Heart left ventricle (tissue), 16 donors: Measurements from ENCODE around the gene CWF19L1. TPM values are rescaled to one million over a fixed set of nuclear protein-coding genes. Genes with fewer than 3 reads are reported as not detected.
"Not testable (repeated sequence)": the region's sequence is repeated elsewhere in the genome, so short reads cannot be mapped to it uniquely, and the experiment has no call there.

Experiments
- ATAC-seq, 4 donors: fragments of 200-7000 bp; cut with Tn5 transposase; one replicate each; pipeline ENCODE4 v1.9.1; 2020 to 2022; ENCODE audit warnings: moderate library complexity in 4 of 4, mild to moderate bottlenecking in 3 of 4, moderate number of reproducible peaks in 1 of 4
- DNase-seq, 5 donors: peaks; one replicate each; pipeline ENCODE4 v3.0.0-alpha.2; 2020
- H3K27ac ChIP-seq, 12 donors: fragments of 200-600 bp; sonication (generic) in 4 of 12; one replicate each; pipeline versions ENCODE4 v1.5.0 to v1.8.0; 2016 to 2022; ENCODE audit warnings: mild to moderate bottlenecking in 2 of 12
- H3K27me3 ChIP-seq, 9 donors: fragments of 200-600 bp; sonication (generic) in 2 of 9; one replicate each; pipeline versions ENCODE4 v1.5.1 to v1.8.0; 2016 to 2022; ENCODE audit warnings: mild to moderate bottlenecking in 3 of 9
- H3K36me3 ChIP-seq, 9 donors: fragments of 200-600 bp; sonication (generic) in 2 of 9; one replicate each; pipeline versions ENCODE4 v1.5.0 to v1.8.0; 2018 to 2022; ENCODE audit warnings: mild to moderate bottlenecking in 2 of 9
- H3K4me1 ChIP-seq, 12 donors: fragments of 200-600 bp; sonication (generic) in 4 of 12; one replicate each; pipeline versions ENCODE4 v1.5.0 to v1.8.0; 2016 to 2022; ENCODE audit warnings: mild to moderate bottlenecking in 3 of 12
- H3K4me3 ChIP-seq, 12 donors: fragments of 200-600 bp; sonication (generic) in 4 of 12; one replicate each; pipeline versions ENCODE4 v1.5.0 to v1.8.0; 2017 to 2022; ENCODE audit warnings: mild to moderate bottlenecking in 9 of 12, moderate library complexity in 4 of 12
- H3K9me3 ChIP-seq, 12 donors: fragments of 200-600 bp; sonication (generic) in 4 of 12; one replicate each; pipeline versions ENCODE4 v1.5.0 to v1.8.0; 2016 to 2022; ENCODE audit warnings: mild to moderate bottlenecking in 1 of 12
- POLR2A ChIP-seq, 2 donors: fragments of 450-650 bp; IDR thresholded peaks; one replicate each; pipeline ENCODE4 v1.6.1; 2017; ENCODE audit warnings: antibody characterized with exemption in 2 of 2, mild to moderate bottlenecking in 2 of 2, moderate library complexity in 2 of 2
- whole genome bisulfite sequencing, 4 donors: extraction: QIAGEN DNeasy Blood & Tissue Kit in 2 of 4; methylation state at CpG; one replicate each; pipeline versions ENCODE4 v1.1.5 to v1.1.7; 2013 to 2018; 5-methylcytosine and 5-hydroxymethylcytosine counted together
- intact Hi-C, 10 donors: fragments of 100-400 bp; cut with DNase I; formaldehyde crosslinking; loops; one replicate each; pipeline versions ENCODE4 v1.11.1 to v1.14.2; 2022
- polyA plus RNA-seq, 2 donors: library from polyadenylated mRNA; stranded (reverse); fragments of 200-250 nt; gene quantifications; one replicate each; pipeline ENCODE4 v1.2.3, GENCODE V29; 2013
- total RNA-seq, 9 donors: library from RNA; depleted of rRNA in 2 of 9; stranded (reverse); fragments of >200 nt in 2 of 9; fragmentation: NEBNext Ultra II Directional in 3 of 9; extraction: Animal tissue kit (Norgen Biotek cat#: 25700) in 3 of 9; gene quantifications; one replicate each; pipeline versions ENCODE4 v1.1.0 to v1.2.4, GENCODE V29; 2016 to 2023
- TF ChIP-seq, protein P1 (sequence below), 12 donors: fragments of 200-600 bp; sonication (generic) in 4 of 12; IDR thresholded peaks; one replicate each; pipeline versions ENCODE4 v1.5.0 to v1.8.0; 2018 to 2022; ENCODE audit warnings: antibody characterized with exemption in 12 of 12, mild to moderate bottlenecking in 5 of 12
- donor health status: ischemic (EF 13 %, LVEDD 7.1; RV severe dilation, severe dysfunction).
- donor health status: healthy with polysubstance abuse.
- donor health status: DM: no; HTN: yes; CAD: no.
- donor health status: DM: no; HTN: no; CAD: no.
- donor health status: ischemic (EF 25% LVEDD 6.9; RV normal size, moderate dysfunction).
- donor health status: ischemic (EF 25% LVEDD 5.7; RV mildly dilated, moderate dysfunction).
- donor health status: healthy.
- donor health status: DM: yes; HTN: yes; CAD: no.
- donor health status: ischemic (EF 35%, LVEDD 5.7; RV mildly dilated, moderate dysfunction).
- donor health status: nonischemic (EF 11% LVEDD 7.7; RV severe dilation, severe dysfunction).
- donor health status: DM: yes; HTN: yes; CAD: no.
- donor health status: PGD.
- donor health status: ischemic (EF 29% LVEDD 5.4; RV normal size, mild dysfunction).
- donor health status: nonischemic (EF 23%, LVEDD 6.1; RV moderate dilation, normal function).

CWF19L1 gene
- total and polyA plus RNA-seq, 11 donors: 11.1 to 23.4 (median 14.3) TPM

DNA sequence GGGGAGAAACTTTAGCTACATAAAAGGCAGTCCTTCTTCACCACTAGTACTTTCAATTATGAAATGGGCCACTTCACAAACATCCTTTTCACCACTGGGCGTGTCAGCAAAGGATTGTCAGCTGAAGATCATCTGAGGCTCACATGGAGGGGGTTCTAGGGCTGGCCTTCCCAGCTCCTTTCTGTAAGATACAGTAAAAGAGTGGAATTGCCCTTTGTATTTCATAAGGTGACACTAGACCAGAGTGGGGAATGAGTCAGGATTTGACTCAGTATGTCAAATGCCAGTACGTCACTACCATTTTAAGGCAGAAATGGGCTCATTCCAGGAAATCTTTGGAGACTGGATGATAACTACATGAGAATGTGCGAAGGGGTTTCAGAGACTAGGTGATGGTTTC is 40.2 kb upstream of the CWF19L1 start:
- no peaks in the 10 kb centered on the region for H3K4me1 ChIP-seq
- H3K27ac ChIP-seq: no peak overlapping the region
- ATAC-seq (no peak), DNase-seq (no peak)
- no peaks in the 10 kb centered on the region for H3K9me3 ChIP-seq
- H3K36me3 ChIP-seq: no peaks in the 10 kb centered on the region
- 82 to 94% (median 85%) methylated on average over 3 of the region's 3 CpGs for WGBS, 4 donors
- TF ChIP-seq, protein P1, sequence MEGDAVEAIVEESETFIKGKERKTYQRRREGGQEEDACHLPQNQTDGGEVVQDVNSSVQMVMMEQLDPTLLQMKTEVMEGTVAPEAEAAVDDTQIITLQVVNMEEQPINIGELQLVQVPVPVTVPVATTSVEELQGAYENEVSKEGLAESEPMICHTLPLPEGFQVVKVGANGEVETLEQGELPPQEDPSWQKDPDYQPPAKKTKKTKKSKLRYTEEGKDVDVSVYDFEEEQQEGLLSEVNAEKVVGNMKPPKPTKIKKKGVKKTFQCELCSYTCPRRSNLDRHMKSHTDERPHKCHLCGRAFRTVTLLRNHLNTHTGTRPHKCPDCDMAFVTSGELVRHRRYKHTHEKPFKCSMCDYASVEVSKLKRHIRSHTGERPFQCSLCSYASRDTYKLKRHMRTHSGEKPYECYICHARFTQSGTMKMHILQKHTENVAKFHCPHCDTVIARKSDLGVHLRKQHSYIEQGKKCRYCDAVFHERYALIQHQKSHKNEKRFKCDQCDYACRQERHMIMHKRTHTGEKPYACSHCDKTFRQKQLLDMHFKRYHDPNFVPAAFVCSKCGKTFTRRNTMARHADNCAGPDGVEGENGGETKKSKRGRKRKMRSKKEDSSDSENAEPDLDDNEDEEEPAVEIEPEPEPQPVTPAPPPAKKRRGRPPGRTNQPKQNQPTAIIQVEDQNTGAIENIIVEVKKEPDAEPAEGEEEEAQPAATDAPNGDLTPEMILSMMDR (IDR thresholded peaks at IDR 0.05): no peak
- TF ChIP-seq POLR2A (IDR thresholded peaks at IDR 0.05): no peak
- H3K27me3 ChIP-seq: peaks cover 0 to 67% (median 11%) of the 10 kb centered on the region in 9 donors
- intact Hi-C loops: loop anchor here in 1 of 10 donors (10.0 kb wide), 1 partner anchor 207 kb away; the partner anchor contains the start of gene SEC31B
- H3K4me3 ChIP-seq: no peak overlapping the region

DNA sequence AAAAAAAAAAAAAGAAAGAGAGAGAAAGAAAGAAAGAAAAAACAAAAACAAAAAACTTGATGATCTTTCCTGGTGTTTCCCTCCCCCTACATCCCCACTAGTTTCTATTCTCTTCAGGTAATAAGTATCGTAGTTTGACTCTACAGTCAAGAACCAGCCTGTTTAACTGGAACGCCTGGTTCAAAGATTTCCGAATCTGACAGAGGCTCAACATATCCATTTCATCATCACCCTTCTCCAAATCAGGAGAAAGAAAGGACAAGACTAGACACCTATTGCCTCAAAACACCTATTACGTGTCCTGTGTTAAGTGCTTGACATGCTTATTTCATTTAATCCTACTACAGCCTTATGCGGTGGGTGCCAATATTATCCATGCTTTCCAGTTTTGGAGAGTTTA is 39.4 kb upstream of the CWF19L1 start:
- Histone ChIP-seq H3K36me3 (no peaks in the 10 kb centered on the region), H3K4me1 (no peaks in the 10 kb centered on the region), H3K27ac (no peak overlapping the region), H3K9me3 (no peaks in the 10 kb centered on the region), H3K27me3 (peaks cover 0 to 60% (median 11%) of the 10 kb centered on the region in 9 donors), H3K4me3 (no peak overlapping the region)
- WGBS, 4 donors: 89 to 94% (median 91%) methylated on average over 5 of the region's 5 CpGs
- TF ChIP-seq, protein P1 (IDR thresholded peaks at IDR 0.05): no peak
- no peak for DNase-seq
- intact Hi-C loops: loop anchor here in 1 of 10 donors (10.0 kb wide), 1 partner anchor 208 kb away; the partner anchor contains the start of gene SEC31B
- no peak for ATAC-seq

DNA sequence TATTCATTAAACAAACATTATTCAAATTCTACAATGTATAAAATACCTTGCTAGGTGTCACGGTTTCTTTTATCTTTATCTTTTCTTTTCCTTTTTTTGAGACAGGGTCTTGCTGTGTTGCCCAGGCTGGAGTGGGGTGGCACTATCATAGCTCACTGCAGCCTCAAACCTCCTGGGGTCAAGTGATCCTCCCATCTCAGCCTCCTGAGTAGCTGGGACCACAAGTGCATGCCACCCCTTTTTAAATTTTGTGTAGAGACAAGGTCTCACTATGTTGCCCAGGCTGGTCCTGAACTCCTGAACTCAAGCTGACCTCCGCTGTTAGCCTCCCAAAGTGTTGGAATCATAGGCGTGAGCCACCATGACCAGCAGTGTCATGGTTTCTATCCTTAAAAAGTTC is 37.0 kb upstream of the CWF19L1 start:
- Histone ChIP-seq H3K36me3 (no peaks in the 10 kb centered on the region), H3K4me3 (no peak overlapping the region), H3K9me3 (peaks cover 0 to 9% (median 0%) of the 10 kb centered on the region in 12 donors), H3K27ac (no peak overlapping the region), H3K4me1 (no peaks in the 10 kb centered on the region), H3K27me3 (peaks cover 0 to 45% (median 11%) of the 10 kb centered on the region in 9 donors)
- no peak for DNase-seq
- no peak for TF ChIP-seq POLR2A (IDR thresholded peaks at IDR 0.05)
- TF ChIP-seq, protein P1 (IDR thresholded peaks at IDR 0.05): no peak
- 79 to 97% (median 85%) methylated on average over 3 of the region's 3 CpGs for WGBS, 4 donors
- ATAC-seq: no peak
- intact Hi-C loops: loop anchor here in 1 of 10 donors (10.0 kb wide), 1 partner anchor 210 kb away; the partner anchor contains the start of gene SEC31B

DNA sequence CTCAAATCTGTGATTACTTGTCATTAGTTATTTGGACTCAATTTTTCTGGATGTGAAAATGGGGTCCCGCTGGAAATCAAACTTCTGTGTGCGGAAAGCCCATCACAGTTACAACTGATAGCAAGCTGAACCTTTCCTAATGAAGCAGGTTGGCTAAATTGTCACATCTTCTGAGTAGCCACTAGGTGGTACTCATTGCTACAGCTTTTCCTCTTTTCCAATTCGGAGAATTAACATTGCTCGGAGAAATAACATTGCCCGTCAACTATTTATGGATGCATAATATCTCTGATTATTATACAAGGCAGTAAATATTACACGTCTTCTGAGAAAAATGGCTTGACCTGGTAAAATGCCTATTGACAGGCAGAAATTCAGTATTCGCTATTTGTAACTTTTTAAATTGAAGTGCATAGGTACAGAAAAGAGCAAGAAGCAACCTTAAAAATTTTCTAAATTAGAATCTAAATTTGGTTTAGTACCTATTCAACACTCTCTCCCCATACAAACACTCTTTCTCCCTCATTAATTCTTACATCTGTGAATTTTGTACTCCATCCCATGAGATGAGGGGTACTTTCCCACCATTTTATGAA is 36.4 kb upstream of the CWF19L1 start:
- Histone ChIP-seq H3K27ac (no peak overlapping the region), H3K4me3 (no peak overlapping the region), H3K36me3 (no peaks in the 10 kb centered on the region), H3K27me3 (peaks cover 0 to 45% (median 11%) of the 10 kb centered on the region in 9 donors), H3K4me1 (no peaks in the 10 kb centered on the region), H3K9me3 (peaks cover 0 to 9% (median 0%) of the 10 kb centered on the region in 12 donors)
- intact Hi-C loops: loop anchor here in 1 of 10 donors (10.0 kb wide), 1 partner anchor 211 kb away; the partner anchor contains the start of gene SEC31B
- no peak for DNase-seq
- 21 to 25% (median 24%) methylated on average over 7 of the region's 7 CpGs for whole genome bisulfite sequencing, 4 donors
- TF ChIP-seq POLR2A (IDR thresholded peaks at IDR 0.05): no peak
- TF ChIP-seq, protein P1 (IDR thresholded peaks at IDR 0.05): peak; percentile 24 to 63 (median 42)
- ATAC-seq: no peak

DNA sequence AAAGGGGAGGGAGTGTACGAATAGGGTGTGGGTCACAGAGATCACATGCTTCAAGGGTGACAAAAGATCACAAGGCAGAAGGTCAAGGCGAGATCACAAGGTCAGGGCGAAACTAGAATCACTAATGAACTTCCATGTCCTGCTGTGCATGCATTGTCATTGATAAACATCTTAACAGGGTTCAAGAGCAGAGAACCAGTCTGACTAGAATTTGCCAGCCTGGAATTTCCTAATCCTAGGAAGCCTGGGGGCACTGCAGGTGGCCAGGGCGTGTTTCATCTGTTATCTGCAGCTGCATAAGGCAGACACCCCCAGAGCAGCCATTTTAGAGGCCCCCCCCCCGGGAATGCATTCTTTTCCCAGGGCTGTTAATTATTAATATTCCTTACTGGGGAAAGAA is 33.7 kb upstream of the CWF19L1 start:
- 63 to 77% (median 66%) methylated on average over 5 of the region's 5 CpGs for WGBS, 4 donors
- not testable (repeated sequence) for H3K4me1 ChIP-seq, H3K9me3 ChIP-seq, H3K36me3 ChIP-seq, H3K27ac ChIP-seq, H3K4me3 ChIP-seq, ATAC-seq, DNase-seq
- intact Hi-C loops: loop anchor here in 1 of 10 donors (10.0 kb wide), 1 partner anchor 214 kb away; the partner anchor contains the start of gene SEC31B
- peaks cover 0 to 36% (median 9%) of the 10 kb centered on the region in 9 donors for H3K27me3 ChIP-seq
